ENCODE data around the gene PNRC2. TPM values are rescaled to one million over a fixed set of nuclear protein-coding genes. Genes with fewer than 3 reads are reported as not detected.

Gene PNRC2
- total RNA-seq (100 to 1,000 TPM; 172 to 183 TPM), total RNA-seq (113 to 371 (median 224) reads per million in 172 experiments)
- polyA plus RNA-seq (2013, experiment 1 of 2) = 131 TPM
- 123 TPM for polyA plus RNA-seq (2013, experiment 2 of 2)

GRCh38 chr1:23959461-23960290 is at the start of gene PNRC2:
PNRC2 (plus strand) TSS chr1:23959828; CDS start chr1:23961458, 1,630 bp downstream.
- H3K27ac Mint-ChIP-seq = peak within 1 kb of the TSS; percentile 100
- POLR2A ChIA-PET = interaction anchor here (0.7 to 8.5 kb wide), 18 partner anchors 9 to 1288 kb away, joined by 3 to 164 read pairs (median 4); partner anchors contain the start of genes ELOA, HMGCL, HNRNPR and LYPLA2
- ATAC-seq (ENCODE audit: poor library complexity) (peak; percentile 80), DNase-seq (peak; percentile 91 to 97 (median 94))
- H3K4me3 Mint-ChIP-seq = peak within 1 kb of the TSS; percentile 100
- H3K4me1 Mint-ChIP-seq (ENCODE audit: low read depth) = peaks cover 61% of the 10 kb centered on the region
- no peaks in the 10 kb centered on the region for H3K27me3 Mint-ChIP-seq
- intact Hi-C loops (cut with DNase I, micrococcal nuclease) = loop anchor here (1.0 to 10.0 kb wide), 6 partner anchors 21 to 785 kb away; partner anchors contain the start of genes SRSF10 (in 2 of the 2), CLIC4 (in 1 of the 2), FUCA1 (in 1 of the 2) and GALE (in 1 of the 2)
- no peak for TF ChIP-seq CTCF (IDR thresholded peaks at IDR 0.05)
- peak within 1 kb of the TSS; percentile 92 to 97 for H3K27ac ChIP-seq (ENCODE audit: low read depth in 1 of 2, low read length in 2 of 2)
- H3K9me3 ChIP-seq (ENCODE audit: control insufficient read depth in 1 of 2, insufficient read depth in 1 of 2, low read length in 2 of 2) = no peaks in the 10 kb centered on the region
- peaks cover 22% of the 10 kb centered on the region for H3K36me3 ChIP-seq (ENCODE audit: insufficient read depth, low read length)
- H3K4me1 ChIP-seq (ENCODE audit: insufficient read depth, low read length) = peaks cover 18% of the 10 kb centered on the region
- no peaks in the 10 kb centered on the region for H3K27me3 ChIP-seq (ENCODE audit: control insufficient read depth in 1 of 2, insufficient read depth in 2 of 2, low read length in 2 of 2)
- peak within 1 kb of the TSS; percentile 61 for H3K4me3 ChIP-seq (ENCODE audit: low read length)
- CTCF ChIA-PET = interaction anchor here (0.5 to 1.5 kb wide), 9 partner anchors 8 to 708 kb away, joined by 3 to 12 read pairs (median 3); partner anchors contain the start of genes NIPAL3 and SRSF10
- H3K9me3 Mint-ChIP-seq = no peaks in the 10 kb centered on the region
- H3K36me3 Mint-ChIP-seq (ENCODE audit: low read depth) = peaks cover 55% of the 10 kb centered on the region

GRCh38 chr1:23910144-23910543 is 49.5 kb upstream of the PNRC2 start:
- Mint-ChIP-seq H3K9me3 (no peaks in the 10 kb centered on the region), H3K4me3 (no peak overlapping the region), H3K27ac (no peak overlapping the region), H3K36me3 (ENCODE audit: low read depth) (no peaks in the 10 kb centered on the region), H3K27me3 (peaks cover 23% of the 10 kb centered on the region), H3K4me1 (ENCODE audit: low read depth) (peaks cover 37% of the 10 kb centered on the region)
- ChIA-PET CTCF (no interaction called here), POLR2A (interaction anchor here (0.6 kb wide), 1 partner anchor 12 kb away, joined by 3 read pairs; no protein-coding TSS in a partner anchor)
- no peaks in the 10 kb centered on the region for H3K27me3 ChIP-seq (ENCODE audit: control insufficient read depth in 1 of 2, insufficient read depth in 2 of 2, low read length in 2 of 2)
- DNase-seq = no peak
- ATAC-seq (ENCODE audit: poor library complexity) = no peak
- H3K4me3 ChIP-seq (ENCODE audit: low read length) = no peak overlapping the region
- no peaks in the 10 kb centered on the region for H3K36me3 ChIP-seq (ENCODE audit: insufficient read depth, low read length)
- no peak overlapping the region for H3K27ac ChIP-seq (ENCODE audit: low read depth in 1 of 2, low read length in 2 of 2)
- intact Hi-C loops (cut with DNase I, micrococcal nuclease) = no loop called here
- no peaks in the 10 kb centered on the region for H3K9me3 ChIP-seq (ENCODE audit: control insufficient read depth in 1 of 2, insufficient read depth in 1 of 2, low read length in 2 of 2)
- TF ChIP-seq CTCF (IDR thresholded peaks at IDR 0.05) = no peak
- peaks cover 46% of the 10 kb centered on the region for H3K4me1 ChIP-seq (ENCODE audit: insufficient read depth, low read length)

GRCh38 chr1:23910553-23911246 is 48.9 kb upstream of the PNRC2 start:
- ChIA-PET POLR2A (interaction anchor here (0.6 kb wide), 1 partner anchor 13 kb away, joined by 3 read pairs; no protein-coding TSS in a partner anchor), CTCF (no interaction called here)
- TF ChIP-seq CTCF (IDR thresholded peaks at IDR 0.05) = no peak
- Histone ChIP-seq H3K36me3 (ENCODE audit: insufficient read depth, low read length) (no peaks in the 10 kb centered on the region), H3K27me3 (ENCODE audit: control insufficient read depth in 1 of 2, insufficient read depth in 2 of 2, low read length in 2 of 2) (no peaks in the 10 kb centered on the region), H3K4me1 (ENCODE audit: insufficient read depth, low read length) (peaks cover 46% of the 10 kb centered on the region), H3K9me3 (ENCODE audit: control insufficient read depth in 1 of 2, insufficient read depth in 1 of 2, low read length in 2 of 2) (no peaks in the 10 kb centered on the region), H3K27ac (ENCODE audit: low read depth in 1 of 2, low read length in 2 of 2) (no peak overlapping the region), H3K4me3 (ENCODE audit: low read length) (no peak overlapping the region)
- Mint-ChIP-seq H3K4me1 (ENCODE audit: low read depth) (peaks cover 37% of the 10 kb centered on the region), H3K36me3 (ENCODE audit: low read depth) (no peaks in the 10 kb centered on the region), H3K27ac (no peak overlapping the region), H3K4me3 (no peak overlapping the region), H3K9me3 (no peaks in the 10 kb centered on the region), H3K27me3 (peaks cover 17% of the 10 kb centered on the region)
- intact Hi-C loops (cut with DNase I, micrococcal nuclease) = no loop called here
- DNase-seq (peak in 2 of 14 experiments; percentile 32 to 36), ATAC-seq (ENCODE audit: poor library complexity) (no peak)
